ENCODE data around the gene CDK5RAP1.
A peak's percentile ranks its signal among the peaks of the same experiment; 100 is the strongest.

The CDK5RAP1 gene

DNA sequence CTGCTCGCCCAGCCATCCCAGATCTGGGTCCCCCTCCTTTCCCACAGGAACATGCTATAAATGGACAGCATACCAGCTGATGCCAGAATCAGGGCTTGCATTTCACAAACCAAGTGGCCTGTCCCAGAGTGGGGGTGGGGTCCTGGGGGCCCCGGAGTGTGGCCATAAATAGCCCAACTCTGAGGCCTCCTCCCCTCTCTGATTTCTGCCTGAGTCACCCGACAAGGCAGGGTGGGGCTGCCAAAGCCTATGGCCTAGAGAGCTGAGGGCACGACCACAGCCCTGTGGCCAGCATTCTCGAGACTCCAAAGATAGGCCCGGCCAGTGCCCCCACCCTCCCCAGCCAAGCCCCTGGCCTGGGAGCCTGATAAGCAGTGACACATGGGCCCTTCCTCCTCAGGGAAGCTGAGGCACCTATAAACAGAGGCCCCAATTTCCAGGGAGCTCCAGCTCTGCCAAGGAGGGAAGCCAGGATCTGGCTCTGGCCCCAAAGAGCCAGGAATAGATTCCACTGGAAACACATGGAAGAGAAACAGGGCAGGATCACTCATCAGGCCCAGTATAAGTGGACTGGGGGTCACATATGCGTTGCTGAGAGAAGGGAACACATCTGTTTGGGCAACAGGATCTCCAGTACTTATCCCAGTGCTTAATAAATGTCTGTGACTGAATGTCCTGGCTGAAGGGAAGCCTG lies 22.0 kb upstream of the CDK5RAP1 start:
- Histone ChIP-seq H3K4me3 (ENCODE audit: low read depth, low read length) (no peak overlapping the region), H3K36me3 (no peaks in the 10 kb centered on the region), H3K9me3 (ENCODE audit: severe bottlenecking) (no peaks in the 10 kb centered on the region), H3K27ac (no peak overlapping the region), H3K27me3 (ENCODE audit: insufficient read depth, low read depth, severe bottlenecking) (no peaks in the 10 kb centered on the region)
- no peak for DNase-seq
- TF ChIP-seq, protein P1, sequence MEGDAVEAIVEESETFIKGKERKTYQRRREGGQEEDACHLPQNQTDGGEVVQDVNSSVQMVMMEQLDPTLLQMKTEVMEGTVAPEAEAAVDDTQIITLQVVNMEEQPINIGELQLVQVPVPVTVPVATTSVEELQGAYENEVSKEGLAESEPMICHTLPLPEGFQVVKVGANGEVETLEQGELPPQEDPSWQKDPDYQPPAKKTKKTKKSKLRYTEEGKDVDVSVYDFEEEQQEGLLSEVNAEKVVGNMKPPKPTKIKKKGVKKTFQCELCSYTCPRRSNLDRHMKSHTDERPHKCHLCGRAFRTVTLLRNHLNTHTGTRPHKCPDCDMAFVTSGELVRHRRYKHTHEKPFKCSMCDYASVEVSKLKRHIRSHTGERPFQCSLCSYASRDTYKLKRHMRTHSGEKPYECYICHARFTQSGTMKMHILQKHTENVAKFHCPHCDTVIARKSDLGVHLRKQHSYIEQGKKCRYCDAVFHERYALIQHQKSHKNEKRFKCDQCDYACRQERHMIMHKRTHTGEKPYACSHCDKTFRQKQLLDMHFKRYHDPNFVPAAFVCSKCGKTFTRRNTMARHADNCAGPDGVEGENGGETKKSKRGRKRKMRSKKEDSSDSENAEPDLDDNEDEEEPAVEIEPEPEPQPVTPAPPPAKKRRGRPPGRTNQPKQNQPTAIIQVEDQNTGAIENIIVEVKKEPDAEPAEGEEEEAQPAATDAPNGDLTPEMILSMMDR (IDR thresholded peaks at IDR 0.05; ENCODE audit: low read depth, low read length): no peak

DNA sequence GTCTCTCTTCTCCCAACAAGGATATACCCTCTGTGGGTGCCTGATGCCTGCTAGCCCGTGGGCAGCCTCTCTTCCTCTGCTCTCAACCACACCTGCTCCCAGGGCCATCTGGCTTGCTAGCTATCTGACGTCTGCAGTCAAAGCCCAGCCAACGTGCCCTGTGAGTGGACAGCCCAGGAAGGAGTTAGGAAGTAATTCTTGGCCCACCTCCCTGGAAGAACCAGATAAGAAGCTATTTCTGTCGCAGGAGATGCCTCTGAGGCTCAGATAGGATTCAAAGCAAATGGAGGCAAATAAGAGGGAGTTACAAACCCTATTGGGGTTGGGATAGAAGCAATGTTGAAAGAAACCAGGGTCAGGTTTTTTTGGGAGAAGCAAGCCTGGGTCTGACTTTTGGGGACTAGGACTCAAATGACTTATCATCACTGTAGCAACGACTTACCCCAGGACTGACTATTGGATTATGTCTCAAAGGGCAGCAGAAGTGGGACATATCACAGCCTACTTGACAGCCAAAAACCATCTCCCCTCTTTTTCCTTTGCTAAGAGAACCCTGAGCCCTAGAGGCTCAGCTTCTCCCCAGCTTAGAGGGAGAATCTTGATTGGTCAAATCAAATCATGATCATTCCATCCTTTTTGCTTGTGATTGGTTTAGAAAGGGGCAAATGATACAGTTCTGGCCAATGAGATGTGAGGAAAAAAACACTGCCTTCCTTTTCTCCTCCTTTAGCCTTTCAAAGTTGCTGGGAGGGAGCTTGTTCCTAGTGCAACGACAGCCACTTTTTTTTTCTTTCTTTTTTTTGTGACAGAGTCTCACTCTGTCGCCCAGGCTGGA lies 18.0 kb upstream of the CDK5RAP1 start:
- TF ChIP-seq, protein P1 (IDR thresholded peaks at IDR 0.05; ENCODE audit: low read depth, low read length): no peak
- Histone ChIP-seq H3K27ac (no peak overlapping the region), H3K36me3 (no peaks in the 10 kb centered on the region), H3K27me3 (ENCODE audit: insufficient read depth, low read depth, severe bottlenecking) (no peaks in the 10 kb centered on the region), H3K9me3 (ENCODE audit: severe bottlenecking) (no peaks in the 10 kb centered on the region), H3K4me3 (ENCODE audit: low read depth, low read length) (no peak overlapping the region)
- DNase-seq: no peak

DNA sequence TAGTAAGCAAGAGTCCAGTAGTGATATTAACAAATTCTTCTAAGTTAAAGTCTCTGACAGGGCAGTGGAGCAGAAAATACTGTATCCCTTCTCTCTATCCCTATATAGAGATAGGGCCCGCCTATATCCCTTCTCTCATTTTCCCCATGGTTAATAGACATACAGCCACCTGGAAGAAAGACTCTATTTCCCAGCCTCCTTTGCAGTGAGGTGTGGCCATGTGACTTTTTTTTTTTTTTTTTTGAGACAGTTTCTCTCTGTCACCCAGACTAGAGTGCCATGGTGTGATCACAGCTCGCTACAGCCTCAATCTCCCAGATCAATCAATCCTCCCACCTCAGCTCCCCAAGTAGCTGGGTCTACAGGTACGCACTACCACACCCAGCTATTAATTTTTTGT lies 16.7 kb upstream of the CDK5RAP1 start:
- Histone ChIP-seq H3K4me3 (ENCODE audit: low read depth, low read length) (no peak overlapping the region), H3K27me3 (ENCODE audit: insufficient read depth, low read depth, severe bottlenecking) (no peaks in the 10 kb centered on the region), H3K27ac (no peak overlapping the region)

DNA sequence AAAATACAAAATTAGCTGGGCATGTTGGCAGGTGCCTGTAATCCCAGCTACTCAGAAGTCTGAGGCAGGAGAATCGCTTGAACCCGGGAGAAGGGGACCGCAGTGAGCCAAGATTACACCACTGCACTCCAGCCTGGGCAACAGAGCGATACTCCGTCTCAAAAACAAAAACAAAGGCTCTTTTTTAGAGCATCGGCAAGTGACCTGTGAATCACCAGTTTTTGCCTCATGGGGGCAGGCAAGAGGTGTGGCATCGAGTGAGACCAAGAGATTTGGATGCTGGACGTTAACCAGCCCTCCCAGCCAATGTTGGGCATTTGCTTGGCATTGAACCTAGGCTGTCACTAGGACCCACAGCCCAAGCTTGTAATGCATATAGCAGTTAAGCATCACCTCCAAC lies 14.6 kb upstream of the CDK5RAP1 start:
- no peak overlapping the region for H3K27ac ChIP-seq
- no peaks in the 10 kb centered on the region for H3K27me3 ChIP-seq (ENCODE audit: insufficient read depth, low read depth, severe bottlenecking)
- H3K4me3 ChIP-seq (ENCODE audit: low read depth, low read length): no peak overlapping the region
- TF ChIP-seq, protein P1 (IDR thresholded peaks at IDR 0.05; ENCODE audit: low read depth, low read length): peak; percentile 81
- peaks cover 8% of the 10 kb centered on the region for H3K36me3 ChIP-seq
- no peaks in the 10 kb centered on the region for H3K9me3 ChIP-seq (ENCODE audit: severe bottlenecking)
- DNase-seq: peak; percentile 52

More for the DNA sequence above, 16.7 kb upstream of the CDK5RAP1 start:
- no peaks in the 10 kb centered on the region for H3K9me3 ChIP-seq (ENCODE audit: severe bottlenecking)
- H3K36me3 ChIP-seq: no peaks in the 10 kb centered on the region
- TF ChIP-seq, protein P1 (IDR thresholded peaks at IDR 0.05; ENCODE audit: low read depth, low read length): no peak
- no peak for DNase-seq

DNA sequence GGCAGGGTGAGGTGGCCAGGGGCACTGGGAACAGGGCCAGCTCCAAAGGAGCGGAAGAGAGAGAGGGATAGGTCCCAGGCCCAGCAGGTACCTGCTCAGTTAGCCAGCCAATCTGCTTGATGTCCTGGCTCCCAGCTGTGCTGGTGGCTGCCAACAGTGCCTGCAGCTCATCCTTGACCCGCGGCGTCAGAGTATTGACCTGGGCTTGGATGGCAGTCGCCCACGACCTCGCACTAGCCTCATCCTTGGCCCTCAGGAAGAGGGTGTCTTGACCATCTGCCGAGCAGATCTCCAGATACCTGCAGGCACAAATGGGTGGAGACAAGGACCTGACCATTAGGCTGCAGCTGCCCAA lies 11.1 kb upstream of the CDK5RAP1 start:
- TF ChIP-seq, protein P1 (IDR thresholded peaks at IDR 0.05; ENCODE audit: low read depth, low read length): no peak
- no peak overlapping the region for H3K4me3 ChIP-seq (ENCODE audit: low read depth, low read length)
- DNase-seq: no peak
- peaks cover 11% of the 10 kb centered on the region for H3K36me3 ChIP-seq
- H3K27ac ChIP-seq: no peak overlapping the region
- no peaks in the 10 kb centered on the region for H3K9me3 ChIP-seq (ENCODE audit: severe bottlenecking)
- H3K27me3 ChIP-seq (ENCODE audit: insufficient read depth, low read depth, severe bottlenecking): no peaks in the 10 kb centered on the region

Measured in WERI-Rb-1 (cell line).